GM23338 (cell line): Measurements from ENCODE around the gene RWDD4. TPM values are rescaled to one million over a fixed set of nuclear protein-coding genes. Genes with fewer than 3 reads are reported as not detected.

ENCODE experiments used
- ATAC-seq: fragments of 200-7000 bp; cut with Tn5 transposase; 3 replicates; pipeline ENCODE4 v1.9.1; 2020
- DNase-seq: peaks from one replicate; pipeline ENCODE4 v3.0.0-alpha.2; 2015; ENCODE audit warnings: low spot score
- H2AFZ ChIP-seq: fragments of 200-600 bp; sonication (generic); 2 replicates; pipeline ENCODE4 v1.8.0; 2016; ENCODE audit warnings: antibody characterized with exemption, mild to moderate bottlenecking, moderate library complexity
- H3F3A ChIP-seq: fragments of 200-600 bp; sonication (generic); replicated peaks from 2 replicates; pipeline ENCODE4 v1.8.0; 2017; ENCODE audit warnings: antibody characterized with exemption, mixed run types, low read depth
- H3K27ac ChIP-seq: fragments of 200-600 bp; sonication (generic); 2 replicates; pipeline ENCODE4 v1.6.1; 2016; ENCODE audit warnings: low read depth
- H3K27me3 ChIP-seq: fragments of 200-600 bp; sonication (generic); 2 replicates; pipeline ENCODE4 v1.8.0; 2016; ENCODE audit warnings: mild to moderate bottlenecking, mixed run types, moderate library complexity; ENCODE audit not compliant: insufficient read depth
- H3K36me3 ChIP-seq: fragments of 200-600 bp; sonication (generic); 2 replicates; pipeline ENCODE4 v1.8.0; 2016; ENCODE audit warnings: mild to moderate bottlenecking; ENCODE audit not compliant: insufficient read depth
- H3K4me1 ChIP-seq: fragments of 200-600 bp; sonication (generic); 2 replicates; pipeline ENCODE4 v1.8.0; 2016; ENCODE audit warnings: mild to moderate bottlenecking, moderate library complexity; ENCODE audit not compliant: insufficient read depth
- H3K4me2 ChIP-seq: fragments of 200-600 bp; sonication (generic); 2 replicates; pipeline ENCODE4 v1.7.1; 2017; ENCODE audit warnings: mixed run types
- H3K4me3 ChIP-seq: fragments of 200-600 bp; sonication (generic); 2 replicates; pipeline ENCODE4 v1.6.1; 2016; ENCODE audit warnings: mixed run types
- H3K79me2 ChIP-seq: fragments of 200-600 bp; sonication (generic); replicated peaks from 2 replicates; pipeline ENCODE4 v1.8.0; 2017; ENCODE audit warnings: mild to moderate bottlenecking; ENCODE audit not compliant: insufficient read depth
- H3K9me2 ChIP-seq: fragments of 200-600 bp; sonication (generic); 2 replicates; pipeline ENCODE4 v1.8.0; 2017; ENCODE audit not compliant: insufficient read depth
- H4K20me1 ChIP-seq: fragments of 200-600 bp; sonication (generic); replicated peaks from 2 replicates; pipeline ENCODE4 v1.8.0; 2017; ENCODE audit warnings: mild to moderate bottlenecking; ENCODE audit not compliant: insufficient read depth
- H3K27ac Mint-ChIP-seq: 2 replicates; pipeline ENCODE4 v1.8.0; 2020; ENCODE audit warnings: inconsistent platforms, mild to moderate bottlenecking, moderate library complexity, mixed read lengths
- H3K27me3 Mint-ChIP-seq: 3 replicates; pipeline ENCODE4 v1.8.0; 2022; ENCODE audit warnings: low read depth, mild to moderate bottlenecking, moderate library complexity, mixed read lengths, inconsistent platforms; ENCODE audit not compliant: insufficient read depth, poor library complexity
- H3K36me3 Mint-ChIP-seq: 3 replicates; pipeline ENCODE4 v1.8.0; 2021; ENCODE audit warnings: low read depth, mild to moderate bottlenecking, inconsistent platforms, moderate library complexity, mixed read lengths
- H3K4me1 Mint-ChIP-seq: 3 replicates; pipeline ENCODE4 v1.8.0; 2020; ENCODE audit warnings: mild to moderate bottlenecking, inconsistent platforms, mixed read lengths
- H3K4me3 Mint-ChIP-seq: 3 replicates; pipeline ENCODE4 v1.8.0; 2021; ENCODE audit warnings: moderate library complexity, mild to moderate bottlenecking, inconsistent platforms, mixed read lengths
- H3K9me3 Mint-ChIP-seq: 3 replicates; pipeline ENCODE4 v1.8.0; 2020; ENCODE audit warnings: moderate library complexity, mild to moderate bottlenecking, inconsistent platforms, mixed read lengths
- CREB1 ChIP-seq: fragments of 250-450 bp; sonication (Bioruptor Pico); IDR thresholded peaks from 2 replicates; pipeline ENCODE4 v1.5.0; 2020; ENCODE audit warnings: low read depth, mild to moderate bottlenecking, moderate library complexity
- CTCF ChIP-seq, 2 experiments: fragments of 200-600 bp in 1 of 2; sonication (generic) in 1 of 2; conservative IDR thresholded peaks; 2 replicates each; pipeline versions ENCODE4 v1.5.1 to v1.6.1; 2016 to 2017; ENCODE audit warnings: antibody characterized with exemption in 2 of 2, low read depth in 2 of 2, mild to moderate bottlenecking in 2 of 2, moderate library complexity in 1 of 2
- ETS1 ChIP-seq: IDR thresholded peaks from 2 replicates; pipeline ENCODE4 v1.6.1; 2016; ENCODE audit warnings: antibody characterized with exemption
- EZH2 ChIP-seq: fragments of 200-600 bp; sonication (generic); IDR thresholded peaks from one replicate; pipeline ENCODE4 v1.8.0; 2017; ENCODE audit warnings: antibody characterized with exemption, mild to moderate bottlenecking, low read depth; ENCODE audit not compliant: unreplicated experiment
- EZH2phosphoT487 ChIP-seq: fragments of 200-600 bp; sonication (generic); IDR thresholded peaks from one replicate; pipeline ENCODE4 v1.8.1; 2018; ENCODE audit warnings: antibody characterized with exemption; ENCODE audit not compliant: unreplicated experiment
- JUNB ChIP-seq: IDR thresholded peaks from one replicate; pipeline ENCODE4 v1.6.1; 2016; ENCODE audit warnings: antibody characterized with exemption; ENCODE audit not compliant: unreplicated experiment
- NANOG ChIP-seq: IDR thresholded peaks from 2 replicates; pipeline ENCODE4 v1.6.1; 2016; ENCODE audit warnings: antibody characterized with exemption, borderline replicate concordance
- POLR2AphosphoS5 ChIP-seq: IDR thresholded peaks from 2 replicates; pipeline ENCODE4 v1.6.1; 2016; ENCODE audit warnings: antibody characterized with exemption, low read depth
- STAT1 ChIP-seq: IDR thresholded peaks from one replicate; pipeline ENCODE4 v1.6.1; 2016; ENCODE audit warnings: antibody characterized with exemption; ENCODE audit not compliant: unreplicated experiment
- ZNF114 ChIP-seq: fragments of 250-450 bp; sonication (Bioruptor Pico); IDR thresholded peaks from 2 replicates; pipeline ENCODE4 v1.5.0; 2020; ENCODE audit warnings: mild to moderate bottlenecking, moderate library complexity
- ZNF331 ChIP-seq: fragments of 250-450 bp; sonication (Bioruptor Pico); IDR thresholded peaks from 2 replicates; pipeline ENCODE4 v1.5.0; 2020; ENCODE audit warnings: low read depth, mild to moderate bottlenecking, moderate library complexity
- ZNF462 ChIP-seq: fragments of 250-450 bp; sonication (Bioruptor Pico); IDR thresholded peaks from 2 replicates; pipeline ENCODE4 v1.5.0; 2020; ENCODE audit warnings: mild to moderate bottlenecking, moderate library complexity
- polyA plus RNA-seq: library from polyadenylated mRNA; unstranded; fragments of >200 nt; fragmentation: Nextera tagmentation; extraction: Ambion mirVana; gene quantifications from 2 replicates; pipeline ENCODE4 v1.2.1, GENCODE V29; 2016
- total RNA-seq: library from RNA; depleted of rRNA; stranded (reverse); fragments of >200 nt; shearing (Covaris generic); gene quantifications from 2 replicates; pipeline ENCODE4 v1.2.3, GENCODE V29; 2014

Gene RWDD4
- total and polyA plus RNA-seq, 2 experiments from 2014 or later = 22.4 to 28.9 TPM

- TF ChIP-seq ZNF331 = no peak
- no peak for TF ChIP-seq EZH2phosphoT487
- TF ChIP-seq ETS1 = no peak
Measured at GRCh38 chr4:183670960-183671555, 12.1 kb upstream of the RWDD4 start (continued).

- no peak overlapping the region for H3K4me3 Mint-ChIP-seq
- H3K36me3 ChIP-seq = peaks cover 34% of the 10 kb centered on the region
- no peak for ATAC-seq
- TF ChIP-seq CREB1 = no peak
- no peak for TF ChIP-seq STAT1
- TF ChIP-seq ETS1 = no peak
- TF ChIP-seq POLR2AphosphoS5 = no peak
- no peak for TF ChIP-seq EZH2
- no peak for TF ChIP-seq JUNB
- no peak for TF ChIP-seq ZNF462 (CRISPR knock-in tag)
- TF ChIP-seq NANOG = no peak
- TF ChIP-seq ZNF331 = no peak
- TF ChIP-seq ZNF114 (CRISPR knock-in tag) = no peak
- no peak for TF ChIP-seq CTCF (conservative IDR thresholded peaks at IDR 0.05; ENCODE audit: low read depth in 2 of 2)
Measured at GRCh38 chr4:183670251-183670650, 11.3 kb upstream of the RWDD4 start.

More at GRCh38 chr4:183670251-183670650, 11.3 kb upstream of the RWDD4 start:
- Histone ChIP-seq H2AFZ (no peak overlapping the region), H3K4me1 (no peaks in the 10 kb centered on the region), H3K4me3 (no peak overlapping the region), H3K79me2 (no peaks in the 10 kb centered on the region), H4K20me1 (no peaks in the 10 kb centered on the region), H3K9me2 (no peaks in the 10 kb centered on the region), H3K27me3 (no peaks in the 10 kb centered on the region), H3K4me2 (no peak overlapping the region), H3K27ac (no peak overlapping the region; the same call in 1 of the 2 replicates), H3F3A (no peaks in the 10 kb centered on the region)
- Mint-ChIP-seq H3K27ac (no peak overlapping the region), H3K4me1 (no peaks in the 10 kb centered on the region), H3K36me3 (peaks cover 31% of the 10 kb centered on the region), H3K27me3 (no peaks in the 10 kb centered on the region), H3K9me3 (no peaks in the 10 kb centered on the region)
- DNase-seq = no peak
